ENCODE data around the gene MOB2.

DNA sequence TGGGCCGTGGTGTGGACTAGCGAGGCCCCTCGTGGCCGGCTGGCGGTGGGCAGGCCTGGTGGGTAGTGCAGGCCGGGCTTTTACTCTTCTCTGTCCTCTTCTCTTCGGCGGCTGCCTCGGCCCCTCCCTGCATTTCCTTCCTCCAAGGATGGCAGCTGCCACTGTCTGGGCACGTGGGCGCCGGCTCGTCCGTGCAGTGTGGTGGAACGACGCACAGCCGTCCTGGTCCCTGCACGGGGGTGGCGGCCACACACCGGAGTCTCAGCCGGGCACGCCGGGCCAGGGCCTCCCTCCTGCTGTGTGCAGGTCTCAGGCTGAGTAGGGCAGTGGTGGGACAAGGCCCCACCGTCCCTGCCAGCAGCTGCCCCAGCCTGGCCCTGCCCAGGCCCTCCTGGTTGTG, 37.7 kb downstream of the MOB2 start:
- TF ChIP-seq RARB (CRISPR knock-in tag; IDR thresholded peaks at IDR 0.05) (no peak), ARNTL (CRISPR knock-in tag; IDR thresholded peaks at IDR 0.05; ENCODE audit: borderline replicate concordance, low read depth) (no peak), SNAI2 (CRISPR knock-in tag; IDR thresholded peaks at IDR 0.05) (no peak)
- TF ChIP-seq, protein P1, sequence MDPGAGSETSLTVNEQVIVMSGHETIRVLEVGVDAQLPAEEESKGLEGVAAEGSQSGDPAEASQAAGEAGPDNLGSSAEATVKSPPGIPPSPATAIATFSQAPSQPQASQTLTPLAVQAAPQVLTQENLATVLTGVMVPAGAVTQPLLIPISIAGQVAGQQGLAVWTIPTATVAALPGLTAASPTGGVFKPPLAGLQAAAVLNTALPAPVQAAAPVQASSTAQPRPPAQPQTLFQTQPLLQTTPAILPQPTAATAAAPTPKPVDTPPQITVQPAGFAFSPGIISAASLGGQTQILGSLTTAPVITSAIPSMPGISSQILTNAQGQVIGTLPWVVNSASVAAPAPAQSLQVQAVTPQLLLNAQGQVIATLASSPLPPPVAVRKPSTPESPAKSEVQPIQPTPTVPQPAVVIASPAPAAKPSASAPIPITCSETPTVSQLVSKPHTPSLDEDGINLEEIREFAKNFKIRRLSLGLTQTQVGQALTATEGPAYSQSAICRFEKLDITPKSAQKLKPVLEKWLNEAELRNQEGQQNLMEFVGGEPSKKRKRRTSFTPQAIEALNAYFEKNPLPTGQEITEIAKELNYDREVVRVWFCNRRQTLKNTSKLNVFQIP (CRISPR knock-in tag; IDR thresholded peaks at IDR 0.05; ENCODE audit: borderline replicate concordance, low read depth) = no peak
- TF ChIP-seq, protein P2, sequence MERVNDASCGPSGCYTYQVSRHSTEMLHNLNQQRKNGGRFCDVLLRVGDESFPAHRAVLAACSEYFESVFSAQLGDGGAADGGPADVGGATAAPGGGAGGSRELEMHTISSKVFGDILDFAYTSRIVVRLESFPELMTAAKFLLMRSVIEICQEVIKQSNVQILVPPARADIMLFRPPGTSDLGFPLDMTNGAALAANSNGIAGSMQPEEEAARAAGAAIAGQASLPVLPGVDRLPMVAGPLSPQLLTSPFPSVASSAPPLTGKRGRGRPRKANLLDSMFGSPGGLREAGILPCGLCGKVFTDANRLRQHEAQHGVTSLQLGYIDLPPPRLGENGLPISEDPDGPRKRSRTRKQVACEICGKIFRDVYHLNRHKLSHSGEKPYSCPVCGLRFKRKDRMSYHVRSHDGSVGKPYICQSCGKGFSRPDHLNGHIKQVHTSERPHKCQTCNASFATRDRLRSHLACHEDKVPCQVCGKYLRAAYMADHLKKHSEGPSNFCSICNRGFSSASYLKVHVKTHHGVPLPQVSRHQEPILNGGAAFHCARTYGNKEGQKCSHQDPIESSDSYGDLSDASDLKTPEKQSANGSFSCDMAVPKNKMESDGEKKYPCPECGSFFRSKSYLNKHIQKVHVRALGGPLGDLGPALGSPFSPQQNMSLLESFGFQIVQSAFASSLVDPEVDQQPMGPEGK (CRISPR knock-in tag; IDR thresholded peaks at IDR 0.05; ENCODE audit: borderline replicate concordance) = no peak
